AG04449 (cell line): ENCODE measurements around the gene ARF6.

ENCODE experiments used
- CTCF ChIA-PET: fragments of 350-600 bp; formaldehyde crosslinking; extraction: SDS; loops from one replicate; lab custom pipeline; 2021; ENCODE audit warnings: antibody characterized with exemption; lab: Yijun Ruan, JAX
- POLR2A ChIA-PET: fragments of 400-600, 350-600 bp; formaldehyde crosslinking; extraction: SDS; loops from one replicate; lab custom pipeline; 2020; ENCODE audit warnings: antibody characterized with exemption, inconsistent platforms; lab: Yijun Ruan, JAX
- DNase-seq: peaks from one replicate; pipeline ENCODE4 v3.0.0-alpha.2; 2010; ENCODE audit warnings: low read depth, low spot score
- H3K4me3 ChIP-seq: 2 replicates; pipeline ENCODE4 v1.5.1; 2011; ENCODE audit warnings: low read depth, mild to moderate bottlenecking, control low read depth, low read length
- TF ChIP-seq, protein P1 (sequence below): IDR thresholded peaks from one replicate; pipeline ENCODE4 v1.5.1; 2011; ENCODE audit warnings: mild to moderate bottlenecking, moderate library complexity, low read length, control low read depth, inconsistent platforms; ENCODE audit not compliant: insufficient read depth; ENCODE audit errors: missing control alignments

ARF6 gene

DNA sequence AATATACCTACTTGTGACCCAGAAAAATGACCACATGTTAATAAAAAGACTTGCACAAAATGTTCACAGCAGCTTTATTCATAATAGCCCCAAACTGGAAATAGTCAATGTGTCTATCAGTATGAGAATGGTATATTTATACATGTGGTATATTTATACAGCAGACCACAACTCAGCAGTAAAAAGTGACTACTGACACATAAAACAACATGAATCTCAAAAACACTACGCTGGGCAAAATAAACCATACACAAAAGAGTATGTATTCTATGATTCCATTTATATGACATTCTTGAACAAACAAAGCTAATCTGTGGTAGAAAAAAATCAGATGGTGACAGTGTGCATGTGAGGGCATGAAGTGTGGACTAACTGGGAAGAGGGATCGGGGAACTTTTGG, 35.1 kb downstream of the ARF6 start:
- ChIA-PET CTCF (interaction anchor here (1.2 to 2.1 kb wide), 2 partner anchors 12 to 13 kb away, joined by 3 to 7 read pairs; no protein-coding TSS in a partner anchor), POLR2A (no interaction called here)

DNA sequence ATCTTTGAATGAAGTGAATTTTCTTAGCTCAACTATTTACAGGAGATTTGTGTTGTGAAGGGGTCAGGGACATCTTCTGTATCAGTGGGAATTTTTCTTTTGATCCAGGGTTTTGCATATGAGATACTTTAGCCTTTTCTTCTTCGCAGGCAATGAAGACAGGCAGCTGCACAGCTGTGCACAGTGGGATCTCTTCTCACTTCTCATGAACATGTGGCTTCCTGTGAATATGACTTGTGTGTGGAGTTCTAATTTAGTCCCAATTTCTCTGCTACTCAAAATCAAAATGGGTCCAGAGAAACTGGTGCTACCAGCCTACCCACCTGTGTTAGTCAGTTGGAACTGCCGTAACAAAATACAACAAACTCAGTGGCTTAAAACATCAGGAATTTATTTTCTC, 37.8 kb downstream of the ARF6 start:
- POLR2A ChIA-PET: no interaction called here
- TF ChIP-seq, protein P1, sequence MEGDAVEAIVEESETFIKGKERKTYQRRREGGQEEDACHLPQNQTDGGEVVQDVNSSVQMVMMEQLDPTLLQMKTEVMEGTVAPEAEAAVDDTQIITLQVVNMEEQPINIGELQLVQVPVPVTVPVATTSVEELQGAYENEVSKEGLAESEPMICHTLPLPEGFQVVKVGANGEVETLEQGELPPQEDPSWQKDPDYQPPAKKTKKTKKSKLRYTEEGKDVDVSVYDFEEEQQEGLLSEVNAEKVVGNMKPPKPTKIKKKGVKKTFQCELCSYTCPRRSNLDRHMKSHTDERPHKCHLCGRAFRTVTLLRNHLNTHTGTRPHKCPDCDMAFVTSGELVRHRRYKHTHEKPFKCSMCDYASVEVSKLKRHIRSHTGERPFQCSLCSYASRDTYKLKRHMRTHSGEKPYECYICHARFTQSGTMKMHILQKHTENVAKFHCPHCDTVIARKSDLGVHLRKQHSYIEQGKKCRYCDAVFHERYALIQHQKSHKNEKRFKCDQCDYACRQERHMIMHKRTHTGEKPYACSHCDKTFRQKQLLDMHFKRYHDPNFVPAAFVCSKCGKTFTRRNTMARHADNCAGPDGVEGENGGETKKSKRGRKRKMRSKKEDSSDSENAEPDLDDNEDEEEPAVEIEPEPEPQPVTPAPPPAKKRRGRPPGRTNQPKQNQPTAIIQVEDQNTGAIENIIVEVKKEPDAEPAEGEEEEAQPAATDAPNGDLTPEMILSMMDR: no peak
- CTCF ChIA-PET: no interaction called here
- no peak overlapping the region for H3K4me3 ChIP-seq
- no peak for DNase-seq

More for the DNA sequence above, 35.1 kb downstream of the ARF6 start:
- DNase-seq: no peak
- no peak overlapping the region for H3K4me3 ChIP-seq
- TF ChIP-seq, protein P1: no peak

DNA sequence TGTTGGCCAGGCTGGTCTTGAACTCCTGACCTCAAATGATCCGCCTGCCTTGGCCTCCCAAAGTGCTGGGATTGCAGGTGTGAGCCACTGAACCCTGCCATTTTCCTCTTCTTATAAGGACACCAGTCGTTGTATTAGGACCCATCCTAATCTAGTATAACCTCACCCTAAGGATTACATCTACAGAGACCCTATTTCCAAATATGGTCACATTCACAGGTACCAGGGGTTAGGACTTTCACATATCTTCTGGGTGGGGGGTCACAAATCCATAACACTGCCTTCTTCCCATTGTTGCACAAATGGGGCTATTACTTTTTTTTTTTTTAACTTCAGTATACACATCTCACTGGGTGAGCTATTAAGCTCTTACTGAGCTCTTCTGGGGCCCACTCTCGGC, 38.6 kb downstream of the ARF6 start:
- no peak overlapping the region for H3K4me3 ChIP-seq
- POLR2A ChIA-PET: no interaction called here
- TF ChIP-seq, protein P1: no peak
- DNase-seq: no peak
- CTCF ChIA-PET: no interaction called here

DNA sequence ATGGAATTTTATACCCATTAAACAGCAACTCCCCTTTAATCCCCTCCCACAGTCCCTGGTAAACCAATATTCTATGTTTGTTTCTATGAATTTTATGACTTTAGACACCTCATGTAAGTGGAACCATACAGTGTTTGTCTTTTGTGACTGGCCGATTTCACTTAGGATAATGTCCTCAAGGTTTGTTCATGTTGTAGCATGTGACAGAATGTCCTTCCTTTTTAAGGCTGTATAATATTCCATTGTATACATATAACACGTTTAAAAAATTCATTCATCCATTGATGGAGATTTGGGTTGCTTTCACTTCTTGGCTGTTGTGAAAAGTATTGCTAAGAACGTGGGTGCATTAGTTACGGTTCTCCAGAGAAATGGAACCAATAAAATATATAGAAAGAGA, 40.2 kb downstream of the ARF6 start:
- CTCF ChIA-PET: no interaction called here
- TF ChIP-seq, protein P1: no peak
- no peak for DNase-seq
- H3K4me3 ChIP-seq: no peak overlapping the region
- POLR2A ChIA-PET: no interaction called here

DNA sequence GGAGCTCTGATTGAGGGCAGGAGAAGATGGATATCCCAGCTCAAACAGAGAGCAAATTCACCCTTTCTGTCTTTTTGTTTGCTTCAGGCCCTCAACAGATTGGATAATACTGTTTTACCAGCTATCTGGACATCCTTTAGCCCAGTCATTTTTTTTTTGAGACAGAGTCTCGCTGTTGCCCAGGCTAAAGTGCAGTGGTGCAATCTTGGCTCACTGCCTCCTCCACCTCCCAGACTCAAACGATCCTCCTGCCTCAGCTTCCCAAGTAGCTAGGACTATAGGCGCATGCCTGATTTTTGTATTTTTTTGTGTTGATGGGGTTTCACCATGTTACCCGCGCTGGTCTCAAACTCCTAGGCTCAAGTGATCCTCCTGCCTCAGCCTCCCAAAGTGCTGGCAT, 40.8 kb downstream of the ARF6 start:
- no peak for DNase-seq
- ChIA-PET POLR2A (no interaction called here), CTCF (interaction anchor here (0.8 kb wide), 1 partner anchor 11 kb away, joined by 4 read pairs; no protein-coding TSS in a partner anchor)
- TF ChIP-seq, protein P1: no peak
- no peak overlapping the region for H3K4me3 ChIP-seq

DNA sequence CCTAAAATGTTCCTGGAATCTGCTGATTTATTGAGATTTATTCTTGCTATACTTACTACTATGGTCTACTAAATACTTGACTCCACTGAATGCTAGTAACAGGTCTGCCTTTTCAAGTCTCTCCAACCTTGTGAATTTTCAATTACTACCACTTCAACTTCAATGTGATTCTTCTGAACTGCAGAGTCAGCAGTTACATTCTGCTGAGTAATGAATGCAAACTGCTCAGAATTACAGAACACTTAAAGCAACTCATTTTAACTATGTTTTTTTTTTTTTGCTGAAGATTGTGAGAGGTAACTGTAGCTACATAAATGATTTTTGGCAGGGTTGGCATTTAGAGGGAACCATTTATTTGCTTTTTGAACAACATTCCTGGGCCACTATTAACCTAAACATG, 41.8 kb downstream of the ARF6 start:
- no peak for DNase-seq
- TF ChIP-seq, protein P1: no peak
- no peak overlapping the region for H3K4me3 ChIP-seq
- POLR2A ChIA-PET: no interaction called here
- CTCF ChIA-PET: no interaction called here
